Neural progenitor cell (in vitro differentiated cells): Measurements from ENCODE around the gene ERICH2. TPM values are rescaled to one million over a fixed set of nuclear protein-coding genes. Genes with fewer than 3 reads are reported as not detected.
"Not testable (repeated sequence)": the region's sequence is repeated elsewhere in the genome, so short reads cannot be mapped to it uniquely, and the experiment has no call there.

Source experiments
- DNase-seq: peaks from one replicate; pipeline ENCODE4 v3.0.0-alpha.2; 2016; ENCODE audit warnings: low spot score
- H2AFZ ChIP-seq: fragments of 200-600 bp; sonication (generic); replicated peaks from 2 replicates; pipeline ENCODE4 v1.6.1; 2016; ENCODE audit warnings: antibody characterized with exemption
- H3F3A ChIP-seq: fragments of 200-600 bp; sonication (generic); 2 replicates; pipeline ENCODE4 v1.6.1; 2016; ENCODE audit warnings: antibody characterized with exemption, low read depth
- H3K27ac ChIP-seq: fragments of 200-600 bp; sonication (generic); 2 replicates; pipeline ENCODE4 v1.5.1; 2016; ENCODE audit warnings: mild to moderate bottlenecking
- H3K27me3 ChIP-seq: fragments of 200-600 bp; sonication (generic); 2 replicates; pipeline ENCODE4 v1.6.1; 2016; ENCODE audit warnings: mild to moderate bottlenecking, moderate library complexity
- H3K36me3 ChIP-seq: fragments of 200-600 bp; sonication (generic); 2 replicates; pipeline ENCODE4 v1.5.1; 2016
- H3K4me1 ChIP-seq: fragments of 200-600 bp; sonication (generic); 2 replicates; pipeline ENCODE4 v1.6.1; 2016; ENCODE audit warnings: mixed run types
- H3K4me2 ChIP-seq: fragments of 200-600 bp; sonication (generic); 2 replicates; pipeline ENCODE4 v1.6.1; 2016
- H3K4me3 ChIP-seq: fragments of 200-600 bp; sonication (generic); 2 replicates; pipeline ENCODE4 v1.5.1; 2016
- H3K79me2 ChIP-seq: fragments of 200-600 bp; sonication (generic); 2 replicates; pipeline ENCODE4 v1.6.1; 2016; ENCODE audit warnings: low read depth
- H3K9ac ChIP-seq: fragments of 200-600 bp; sonication (generic); 2 replicates; pipeline ENCODE4 v1.6.1; 2016
- H3K9me3 ChIP-seq: fragments of 200-600 bp; sonication (generic); 2 replicates; pipeline ENCODE4 v1.5.1; 2016; ENCODE audit warnings: low read depth
- H4K20me1 ChIP-seq: fragments of 200-600 bp; sonication (generic); 2 replicates; pipeline ENCODE4 v1.6.1; 2016; ENCODE audit warnings: low read depth
- H3K27ac Mint-ChIP-seq: 3 replicates; pipeline ENCODE4 v1.8.0; 2021; ENCODE audit warnings: mixed read lengths
- H3K27me3 Mint-ChIP-seq: 2 replicates; pipeline ENCODE4 v1.8.0; 2022; ENCODE audit warnings: low read depth, mild to moderate bottlenecking, inconsistent platforms, moderate library complexity, mixed read lengths; ENCODE audit not compliant: insufficient read depth
- H3K36me3 Mint-ChIP-seq: 3 replicates; pipeline ENCODE4 v1.8.0; 2021; ENCODE audit warnings: mixed read lengths
- H3K4me1 Mint-ChIP-seq: 3 replicates; pipeline ENCODE4 v1.8.0; 2021; ENCODE audit warnings: mixed read lengths
- H3K4me3 Mint-ChIP-seq: 3 replicates; pipeline ENCODE4 v1.8.0; 2021; ENCODE audit warnings: mild to moderate bottlenecking, moderate library complexity, mixed read lengths
- H3K9me3 Mint-ChIP-seq: 3 replicates; pipeline ENCODE4 v1.8.0; 2020; ENCODE audit warnings: mixed read lengths
- CTCF ChIP-seq: fragments of 200-600 bp; sonication (generic); IDR thresholded peaks from 2 replicates; pipeline ENCODE4 v1.5.1; 2017; ENCODE audit warnings: antibody characterized with exemption, mild to moderate bottlenecking
- EZH2 ChIP-seq: fragments of 200-600 bp; sonication (generic); IDR thresholded peaks from 2 replicates; pipeline ENCODE4 v1.6.1; 2017; ENCODE audit warnings: antibody characterized with exemption, mild to moderate bottlenecking, moderate library complexity
- EZH2phosphoT487 ChIP-seq: fragments of 200-600 bp; sonication (generic); IDR thresholded peaks from 2 replicates; pipeline ENCODE4 v1.6.1; 2017; ENCODE audit warnings: antibody characterized with exemption
- total RNA-seq: library from RNA; depleted of rRNA; stranded (reverse); fragments of >200 nt; gene quantifications from 2 replicates; pipeline ENCODE4 v1.2.3, GENCODE V29; 2015; ENCODE audit warnings: low replicate concordance

ERICH2 gene
- total RNA-seq, 1 donor from 2014 or later, result 2.7 TPM

DNA sequence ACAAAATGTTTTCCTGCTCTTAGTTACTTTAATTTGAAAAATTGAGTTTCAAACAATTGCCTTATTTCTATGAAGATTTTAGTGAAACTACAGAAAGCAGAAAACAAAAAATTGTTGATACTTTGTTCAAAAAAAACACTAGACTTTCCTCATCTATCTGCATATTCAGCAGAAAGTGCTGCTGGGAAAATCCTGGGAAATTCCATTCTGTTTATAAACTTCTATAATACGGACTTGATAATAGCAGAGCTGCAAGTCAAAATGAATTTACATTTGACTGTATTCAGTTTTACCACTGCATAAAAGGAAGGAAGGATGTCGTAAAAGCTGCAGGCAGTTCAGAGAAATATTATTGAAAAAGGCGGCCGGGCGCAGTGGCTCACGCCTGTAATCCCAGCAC is 24.9 kb upstream of the ERICH2 start:
- Mint-ChIP-seq H3K9me3 (peaks cover 6% of the 10 kb centered on the region), H3K4me3 (no peak overlapping the region), H3K36me3 (no peaks in the 10 kb centered on the region), H3K27me3 (no peaks in the 10 kb centered on the region), H3K27ac (no peak overlapping the region), H3K4me1 (no peaks in the 10 kb centered on the region)
- H3K9me3 ChIP-seq, result no peaks in the 10 kb centered on the region
- H3K27ac ChIP-seq, result no peak overlapping the region
- TF ChIP-seq EZH2phosphoT487 (no peak), EZH2 (no peak), CTCF (no peak)
- no peak overlapping the region for H3K9ac ChIP-seq
- no peaks in the 10 kb centered on the region for H3K4me1 ChIP-seq
- no peak overlapping the region for H3K4me2 ChIP-seq
- no peaks in the 10 kb centered on the region for H3K79me2 ChIP-seq
- no peaks in the 10 kb centered on the region for H4K20me1 ChIP-seq
- H3K27me3 ChIP-seq, result no peaks in the 10 kb centered on the region
- DNase-seq, result no peak
- H3F3A ChIP-seq, result peaks cover 3% of the 10 kb centered on the region
- H3K4me3 ChIP-seq, result no peak overlapping the region
- H2AFZ ChIP-seq, result no peak overlapping the region
- H3K36me3 ChIP-seq, result no peaks in the 10 kb centered on the region

DNA sequence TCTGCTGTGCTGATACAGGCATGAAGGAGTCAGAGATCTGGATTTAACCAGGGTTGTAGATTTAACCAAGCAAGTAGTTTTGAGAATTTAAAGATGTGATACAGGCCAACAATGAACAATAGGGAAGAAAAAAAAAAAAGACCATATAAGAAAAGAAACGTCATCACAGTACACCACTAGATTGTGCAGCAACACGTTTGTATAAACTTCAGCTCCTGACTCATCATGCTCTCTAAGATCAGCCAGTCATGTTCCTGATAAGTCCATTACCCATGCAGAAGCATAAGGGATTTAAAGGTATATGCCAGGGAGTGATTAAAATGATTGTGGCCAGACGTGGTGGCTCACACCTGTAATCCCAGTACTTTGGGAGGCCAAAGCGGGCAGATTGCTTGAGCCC is 22.3 kb upstream of the ERICH2 start:
- peaks cover 6% of the 10 kb centered on the region for H3K9me3 Mint-ChIP-seq
- H3K27ac Mint-ChIP-seq, result no peak overlapping the region
- Histone ChIP-seq H3K4me3 (no peak overlapping the region), H3K27ac (no peak overlapping the region), H3K36me3 (no peaks in the 10 kb centered on the region), H3K4me2 (no peak overlapping the region), H3K4me1 (no peaks in the 10 kb centered on the region), H3K79me2 (no peaks in the 10 kb centered on the region), H3F3A (peaks cover 3% of the 10 kb centered on the region), H3K9ac (no peak overlapping the region), H2AFZ (no peak overlapping the region), H3K9me3 (no peaks in the 10 kb centered on the region), H3K27me3 (no peaks in the 10 kb centered on the region), H4K20me1 (no peaks in the 10 kb centered on the region)
- H3K27me3 Mint-ChIP-seq, result no peaks in the 10 kb centered on the region
- TF ChIP-seq EZH2, result no peak
- TF ChIP-seq EZH2phosphoT487, result no peak
- TF ChIP-seq CTCF, result no peak
- no peak overlapping the region for H3K4me3 Mint-ChIP-seq
- no peaks in the 10 kb centered on the region for H3K4me1 Mint-ChIP-seq
- no peak for DNase-seq
- no peaks in the 10 kb centered on the region for H3K36me3 Mint-ChIP-seq

- not testable (repeated sequence) for H3K27me3 ChIP-seq, H3F3A ChIP-seq, H3K4me1 ChIP-seq, H2AFZ ChIP-seq, H4K20me1 ChIP-seq, H3K4me3 ChIP-seq, H3K36me3 ChIP-seq, H3K4me2 ChIP-seq, H3K36me3 Mint-ChIP-seq, DNase-seq, H3K4me1 Mint-ChIP-seq, H3K27ac Mint-ChIP-seq, H3K9me3 Mint-ChIP-seq, H3K4me3 Mint-ChIP-seq, H3K9ac ChIP-seq, H3K27ac ChIP-seq, H3K79me2 ChIP-seq, H3K9me3 ChIP-seq, H3K27me3 Mint-ChIP-seq
Observed at GRCh38 chr2:170751555-170751954, 18.6 kb upstream of the ERICH2 start.

DNA sequence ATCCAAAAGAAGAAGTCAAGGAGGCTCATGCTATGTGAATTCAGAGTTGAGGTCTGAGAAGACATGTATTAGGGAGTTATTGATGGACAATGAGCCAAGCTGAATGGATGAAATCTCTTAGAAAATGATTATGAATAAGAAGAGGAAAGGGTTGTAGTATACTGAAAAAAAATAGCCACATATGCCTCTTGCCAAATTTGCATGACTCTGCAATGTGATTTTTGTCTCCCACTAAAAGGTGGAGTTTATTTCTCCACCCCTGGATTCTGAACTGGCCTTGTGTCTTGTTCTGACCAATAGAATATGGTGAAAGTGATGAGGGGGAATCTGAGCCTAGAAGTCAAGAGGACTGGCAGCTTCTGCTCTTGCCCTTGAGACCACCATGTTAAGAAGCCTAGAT is 8.6 kb upstream of the ERICH2 start:
- peaks cover 15% of the 10 kb centered on the region for H3K4me1 ChIP-seq

More for the DNA sequence above, 8.6 kb upstream of the ERICH2 start:
- Mint-ChIP-seq H3K9me3 (peaks cover 4% of the 10 kb centered on the region), H3K4me3 (no peak overlapping the region), H3K4me1 (peaks cover 15% of the 10 kb centered on the region), H3K27ac (no peak overlapping the region), H3K27me3 (peaks cover 2% of the 10 kb centered on the region), H3K36me3 (no peaks in the 10 kb centered on the region)
- TF ChIP-seq EZH2phosphoT487, result no peak
- TF ChIP-seq CTCF, result no peak
- TF ChIP-seq EZH2, result no peak
- no peak overlapping the region for H3K9ac ChIP-seq
- no peaks in the 10 kb centered on the region for H3K9me3 ChIP-seq
- no peak for DNase-seq
- no peak overlapping the region for H2AFZ ChIP-seq
- H3F3A ChIP-seq, result peaks cover 17% of the 10 kb centered on the region
- no peak overlapping the region for H3K4me3 ChIP-seq
- no peaks in the 10 kb centered on the region for H3K27me3 ChIP-seq
- no peak overlapping the region for H3K27ac ChIP-seq
- H3K36me3 ChIP-seq, result no peaks in the 10 kb centered on the region
- H4K20me1 ChIP-seq, result no peaks in the 10 kb centered on the region
- H3K4me2 ChIP-seq, result no peak overlapping the region
- H3K79me2 ChIP-seq, result no peaks in the 10 kb centered on the region
